Panc1 (cell line): Measurements from ENCODE around the gene PRODH.
"Not testable (repeated sequence)": the region's sequence is repeated elsewhere in the genome, so short reads cannot be mapped to it uniquely, and the experiment has no call there.

Experiments
- POLR2AphosphoS5 ChIP-seq: IDR thresholded peaks from 2 replicates; pipeline ENCODE4 v1.6.1; 2012; ENCODE audit warnings: mild to moderate bottlenecking, low read depth, low read length, moderate library complexity
- TF ChIP-seq, protein P1 (sequence below): fragments of 450-650 bp; IDR thresholded peaks from 2 replicates; pipeline ENCODE4 v1.5.1; 2017; ENCODE audit warnings: mild to moderate bottlenecking

- not testable (repeated sequence) for TF ChIP-seq POLR2AphosphoS5
- TF ChIP-seq, protein P1, sequence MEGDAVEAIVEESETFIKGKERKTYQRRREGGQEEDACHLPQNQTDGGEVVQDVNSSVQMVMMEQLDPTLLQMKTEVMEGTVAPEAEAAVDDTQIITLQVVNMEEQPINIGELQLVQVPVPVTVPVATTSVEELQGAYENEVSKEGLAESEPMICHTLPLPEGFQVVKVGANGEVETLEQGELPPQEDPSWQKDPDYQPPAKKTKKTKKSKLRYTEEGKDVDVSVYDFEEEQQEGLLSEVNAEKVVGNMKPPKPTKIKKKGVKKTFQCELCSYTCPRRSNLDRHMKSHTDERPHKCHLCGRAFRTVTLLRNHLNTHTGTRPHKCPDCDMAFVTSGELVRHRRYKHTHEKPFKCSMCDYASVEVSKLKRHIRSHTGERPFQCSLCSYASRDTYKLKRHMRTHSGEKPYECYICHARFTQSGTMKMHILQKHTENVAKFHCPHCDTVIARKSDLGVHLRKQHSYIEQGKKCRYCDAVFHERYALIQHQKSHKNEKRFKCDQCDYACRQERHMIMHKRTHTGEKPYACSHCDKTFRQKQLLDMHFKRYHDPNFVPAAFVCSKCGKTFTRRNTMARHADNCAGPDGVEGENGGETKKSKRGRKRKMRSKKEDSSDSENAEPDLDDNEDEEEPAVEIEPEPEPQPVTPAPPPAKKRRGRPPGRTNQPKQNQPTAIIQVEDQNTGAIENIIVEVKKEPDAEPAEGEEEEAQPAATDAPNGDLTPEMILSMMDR: not testable (repeated sequence)
These were observed 35.9 kb upstream of the PRODH start for GRCh38 chr22:18972029-18972428.
